SJSA1 (cell line): ENCODE data around the gene ZNF613. TPM values are rescaled to one million over a fixed set of nuclear protein-coding genes. Genes with fewer than 3 reads are reported as not detected.
"Not testable (repeated sequence)": the region's sequence is repeated elsewhere in the genome, so short reads cannot be mapped to it uniquely, and the experiment has no call there.

Experiments used
- DNase-seq, 2 experiments: peaks; one replicate each; pipeline ENCODE4 v3.0.0-alpha.2; 2015 to 2020; ENCODE audit warnings: low spot score in 2 of 2, low read depth in 1 of 2
- H3K27ac ChIP-seq: fragments of 250-450 bp; sonication (Bioruptor Pico); 2 replicates; pipeline ENCODE4 v1.5.1; 2020; ENCODE audit warnings: mild to moderate bottlenecking, moderate library complexity
- H3K27me3 ChIP-seq: fragments of 250-450 bp; sonication (Bioruptor Pico); replicated peaks from 2 replicates; pipeline ENCODE4 v1.5.1; 2020; ENCODE audit warnings: mild to moderate bottlenecking, moderate library complexity
- H3K36me3 ChIP-seq: fragments of 250-450 bp; sonication (Bioruptor Pico); 2 replicates; pipeline ENCODE4 v1.5.1; 2020; ENCODE audit warnings: mild to moderate bottlenecking
- H3K4me1 ChIP-seq: fragments of 250-450 bp; sonication (Bioruptor Pico); replicated peaks from 2 replicates; pipeline ENCODE4 v1.6.1; 2021; ENCODE audit warnings: mild to moderate bottlenecking
- H3K4me3 ChIP-seq: fragments of 250-450 bp; sonication (Bioruptor Pico); 2 replicates; pipeline ENCODE4 v1.5.1; 2020; ENCODE audit warnings: mild to moderate bottlenecking
- H3K9me3 ChIP-seq: fragments of 250-450 bp; sonication (Bioruptor Pico); replicated peaks from 2 replicates; pipeline ENCODE4 v1.5.1; 2020; ENCODE audit warnings: mild to moderate bottlenecking
- total RNA-seq: library from RNA; depleted of rRNA; stranded (reverse); fragments of >200 nt; shearing (Covaris generic); gene quantifications from 2 replicates; pipeline ENCODE4 v1.2.3, GENCODE V29; 2014

The ZNF613 gene
- total RNA-seq, 1 experiment from 2014 or later = 2.1 TPM

- H3K27ac ChIP-seq, H3K4me1 ChIP-seq, H3K4me3 ChIP-seq, DNase-seq, H3K27me3 ChIP-seq: not testable (repeated sequence)
- H3K36me3 ChIP-seq = peaks cover 13% of the 10 kb centered on the region
- H3K9me3 ChIP-seq = peaks cover 23% of the 10 kb centered on the region
These were observed 33.5 kb downstream of the ZNF613 start for GRCh38 chr19:51960621-51961233.

GRCh38 chr19:51965583-51965982 lies 38.3 kb downstream of the ZNF613 start:
- Histone ChIP-seq H3K4me1 (no peaks in the 10 kb centered on the region), H3K36me3 (peaks cover 35% of the 10 kb centered on the region), H3K9me3 (peaks cover 30% of the 10 kb centered on the region), H3K4me3 (no peak overlapping the region), H3K27ac (no peak overlapping the region), H3K27me3 (no peaks in the 10 kb centered on the region)
- no peak for DNase-seq

GRCh38 chr19:51970718-51971117 lies 43.4 kb downstream of the ZNF613 start:
- no peak overlapping the region for H3K27ac ChIP-seq
- peaks cover 32% of the 10 kb centered on the region for H3K9me3 ChIP-seq
- no peaks in the 10 kb centered on the region for H3K4me1 ChIP-seq
- no peaks in the 10 kb centered on the region for H3K27me3 ChIP-seq
- no peak for DNase-seq
- H3K4me3 ChIP-seq = no peak overlapping the region
- H3K36me3 ChIP-seq = peaks cover 40% of the 10 kb centered on the region

- Histone ChIP-seq H3K9me3 (peaks cover 30% of the 10 kb centered on the region), H3K27me3 (no peaks in the 10 kb centered on the region), H3K4me1 (no peaks in the 10 kb centered on the region), H3K36me3 (peaks cover 36% of the 10 kb centered on the region), H3K4me3 (no peak overlapping the region), H3K27ac (no peak overlapping the region)
- DNase-seq = no peak
These were observed 44.4 kb downstream of the ZNF613 start for GRCh38 chr19:51971624-51972023.

- not testable (repeated sequence) for H3K27me3 ChIP-seq, H3K27ac ChIP-seq, H3K4me1 ChIP-seq, DNase-seq, H3K4me3 ChIP-seq
- Histone ChIP-seq H3K36me3 (peaks cover 21% of the 10 kb centered on the region), H3K9me3 (peaks cover 22% of the 10 kb centered on the region)
These were observed 48.5 kb downstream of the ZNF613 start for GRCh38 chr19:51975787-51976186.

- no peak for DNase-seq
- no peak overlapping the region for H3K27ac ChIP-seq
- peaks cover 11% of the 10 kb centered on the region for H3K9me3 ChIP-seq
- H3K27me3 ChIP-seq = no peaks in the 10 kb centered on the region
- H3K4me3 ChIP-seq = no peak overlapping the region
- H3K4me1 ChIP-seq = no peaks in the 10 kb centered on the region
- H3K36me3 ChIP-seq = peaks cover 16% of the 10 kb centered on the region
These were observed 49.6 kb downstream of the ZNF613 start for GRCh38 chr19:51976852-51977251.

- no peak for DNase-seq
- Histone ChIP-seq H3K4me3 (no peak overlapping the region), H3K9me3 (peaks cover 10% of the 10 kb centered on the region; the same call in 1 of the 2 replicates), H3K27me3 (no peaks in the 10 kb centered on the region), H3K4me1 (no peaks in the 10 kb centered on the region), H3K36me3 (peaks cover 16% of the 10 kb centered on the region), H3K27ac (no peak overlapping the region)
These were observed 50.1 kb downstream of the ZNF613 start for GRCh38 chr19:51977346-51977745.

- Histone ChIP-seq H3K4me3 (no peak overlapping the region), H3K27ac (no peak overlapping the region), H3K27me3 (no peaks in the 10 kb centered on the region), H3K9me3 (peaks cover 9% of the 10 kb centered on the region; the same call in 1 of the 2 replicates), H3K4me1 (no peaks in the 10 kb centered on the region), H3K36me3 (peaks cover 6% of the 10 kb centered on the region)
- no peak for DNase-seq
These were observed 51.6 kb downstream of the ZNF613 start for GRCh38 chr19:51978882-51979281.

GRCh38 chr19:51980116-51980736 lies 53.0 kb downstream of the ZNF613 start:
- DNase-seq = no peak
- Histone ChIP-seq H3K36me3 (0 out of 2 replicates have a peak, but pooled peaks cover 3% of the 10 kb centered on the region), H3K27ac (no peak overlapping the region)

GRCh38 chr19:51980926-51981325 lies 53.7 kb downstream of the ZNF613 start:
- not testable (repeated sequence) for H3K27ac ChIP-seq, H3K27me3 ChIP-seq, H3K4me3 ChIP-seq, H3K36me3 ChIP-seq, H3K4me1 ChIP-seq, DNase-seq, H3K9me3 ChIP-seq

More at GRCh38 chr19:51980116-51980736, 53.0 kb downstream of the ZNF613 start:
- Histone ChIP-seq H3K27me3 (no peaks in the 10 kb centered on the region), H3K4me3 (no peak overlapping the region), H3K4me1 (no peaks in the 10 kb centered on the region), H3K9me3 (peaks cover 5% of the 10 kb centered on the region; the same call in 1 of the 2 replicates)

- Histone ChIP-seq H3K4me3 (no peak overlapping the region), H3K9me3 (peaks cover 14% of the 10 kb centered on the region), H3K4me1 (no peaks in the 10 kb centered on the region), H3K27me3 (no peaks in the 10 kb centered on the region), H3K27ac (no peak overlapping the region), H3K36me3 (peaks cover 5% of the 10 kb centered on the region; the same call in 1 of the 2 replicates)
- DNase-seq = no peak
These were observed 56.1 kb downstream of the ZNF613 start for GRCh38 chr19:51983361-51983760.

GRCh38 chr19:51986309-51987291 lies 59.3 kb downstream of the ZNF613 start, which contains the start of gene ZNF350:
ZNF350 (minus strand) TSS chr19:51986840; CDS start chr19:51974360, 12,480 bp downstream.
- Histone ChIP-seq H3K4me1 (no peaks in the 10 kb centered on the region), H3K27ac (peak within 1 kb of the TSS; percentile 37), H3K36me3 (peaks cover 3% of the 10 kb centered on the region; the same call in 1 of the 2 replicates), H3K4me3 (peak within 1 kb of the TSS; percentile 54), H3K27me3 (no peaks in the 10 kb centered on the region), H3K9me3 (peaks cover 14% of the 10 kb centered on the region)
- peak; percentile 67 to 83 for DNase-seq

GRCh38 chr19:51993422-51993821 lies 66.2 kb downstream of the ZNF613 start:
- no peak overlapping the region for H3K27ac ChIP-seq
- H3K27me3 ChIP-seq = no peaks in the 10 kb centered on the region
- DNase-seq = no peak
- no peaks in the 10 kb centered on the region for H3K4me1 ChIP-seq
- H3K36me3 ChIP-seq = peaks cover 36% of the 10 kb centered on the region
- H3K9me3 ChIP-seq = peaks cover 34% of the 10 kb centered on the region
- no peak overlapping the region for H3K4me3 ChIP-seq
